Measurements from ENCODE around the gene TCERG1L. TPM values are rescaled to one million over a fixed set of nuclear protein-coding genes. Genes with fewer than 3 reads are reported as not detected.

Gene TCERG1L
- total and polyA plus RNA-seq, 9 of the 15 experiments (the other 6 are each of a cell fraction or from before 2014, with no cell fraction given) = not detected

DNA sequence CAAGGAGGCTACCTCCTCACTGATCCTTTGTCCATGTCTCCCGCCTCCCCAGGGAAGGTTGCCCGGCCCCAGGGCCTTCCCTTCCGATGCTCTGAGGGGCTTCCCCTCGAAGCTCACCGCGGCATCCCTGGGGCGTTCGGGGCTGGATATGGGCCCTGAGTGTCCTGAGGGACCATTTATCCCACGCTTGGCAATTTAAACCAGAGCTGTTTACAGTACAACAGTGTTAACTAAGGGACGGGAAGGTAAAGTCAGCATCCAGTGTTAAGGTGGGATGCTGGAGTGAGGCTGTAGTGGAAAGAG lies 92.0 kb downstream of the TCERG1L start:
- intact Hi-C loops (cut with micrococcal nuclease) = no loop called here
- no TSS peak for BruUV-seq (replicated peaks)
- in situ Hi-C loops (cut with MboI) = no loop called here

GRCh38 chr10:131218811-131219583 lies 92.5 kb downstream of the TCERG1L start:
- intact Hi-C loops (cut with micrococcal nuclease) = no loop called here
- Histone ChIP-seq H3K9me1 (ENCODE audit: control insufficient read depth, insufficient read depth, low read length) (no peaks in the 10 kb centered on the region), H3K4me3 (no peak overlapping the region), H3K9me3 (replicated peaks; ENCODE audit: control insufficient read depth, insufficient read depth, low read depth, low read length) (no peaks in the 10 kb centered on the region), H2AFZ (ENCODE audit: low read depth, low read length) (no peak overlapping the region), H3K4me2 (ENCODE audit: insufficient read depth, low read length) (no peak overlapping the region), H4K20me1 (replicated peaks; ENCODE audit: control insufficient read depth, insufficient read depth, low read length) (no peaks in the 10 kb centered on the region), H3K27ac (ENCODE audit: extremely low read depth, low read depth, low read length) (no peak overlapping the region), H3K36me3 (ENCODE audit: control insufficient read depth, insufficient read depth, low read length) (no peaks in the 10 kb centered on the region), H3K79me2 (ENCODE audit: control insufficient read depth, insufficient read depth, low read length) (no peaks in the 10 kb centered on the region), H3K4me1 (replicated peaks in 1 of 2; ENCODE audit: control insufficient read depth in 2 of 2, insufficient read depth in 2 of 2, low read length in 2 of 2) (no peaks in the 10 kb centered on the region), H3K9ac (ENCODE audit: insufficient read depth in 1 of 2, low read depth in 2 of 2, low read length in 2 of 2) (no peak overlapping the region), H3K27me3 (ENCODE audit: control insufficient read depth in 2 of 2, insufficient read depth in 2 of 2, low read length in 2 of 2) (peaks cover 0 to 30% of the 10 kb centered on the region in 2 experiments; a peak in 2 of 5 replicates)
- no TSS peak for BruUV-seq (replicated peaks)
- ATAC-seq = no peak
- FAIRE-seq = no peak
- in situ Hi-C loops (cut with MboI) = no loop called here
- POLR2A ChIA-PET = no interaction called here
- WGBS (ENCODE audit: insufficient coverage, low coverage, missing lambda C conversion rate) = 0% methylated on average over 14 of the region's 17 CpGs
- CTCF ChIA-PET (ENCODE audit: low intra/inter-chr PET ratio) = no interaction called here
- DNase-seq (ENCODE audit: extremely low read depth in 1 of 4, low spot score in 3 of 4) = no peak
- TF ChIP-seq, protein P1, sequence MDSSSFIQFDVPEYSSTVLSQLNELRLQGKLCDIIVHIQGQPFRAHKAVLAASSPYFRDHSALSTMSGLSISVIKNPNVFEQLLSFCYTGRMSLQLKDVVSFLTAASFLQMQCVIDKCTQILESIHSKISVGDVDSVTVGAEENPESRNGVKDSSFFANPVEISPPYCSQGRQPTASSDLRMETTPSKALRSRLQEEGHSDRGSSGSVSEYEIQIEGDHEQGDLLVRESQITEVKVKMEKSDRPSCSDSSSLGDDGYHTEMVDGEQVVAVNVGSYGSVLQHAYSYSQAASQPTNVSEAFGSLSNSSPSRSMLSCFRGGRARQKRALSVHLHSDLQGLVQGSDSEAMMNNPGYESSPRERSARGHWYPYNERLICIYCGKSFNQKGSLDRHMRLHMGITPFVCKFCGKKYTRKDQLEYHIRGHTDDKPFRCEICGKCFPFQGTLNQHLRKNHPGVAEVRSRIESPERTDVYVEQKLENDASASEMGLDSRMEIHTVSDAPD (CRISPR knock-in tag; IDR thresholded peaks at IDR 0.05) = no peak
- TF ChIP-seq GTF2A2 (tag; IDR thresholded peaks at IDR 0.05) (no peak), ZNF3 (CRISPR knock-in tag; IDR thresholded peaks at IDR 0.05) (no peak), SP2 (IDR thresholded peaks at IDR 0.05; ENCODE audit: extremely low read depth, low read depth, low read length, poor library complexity, severe bottlenecking) (no peak), ZZZ3 (IDR thresholded peaks at IDR 0.05) (no peak), CC2D1A (IDR thresholded peaks at IDR 0.05) (no peak)

More for the DNA sequence above, 92.0 kb downstream of the TCERG1L start:
- DNase-seq (ENCODE audit: extremely low read depth in 1 of 4, low spot score in 3 of 4) (no peak), ATAC-seq (no peak), FAIRE-seq (no peak)
- Histone ChIP-seq H3K79me2 (ENCODE audit: control insufficient read depth, insufficient read depth, low read length) (no peaks in the 10 kb centered on the region), H3K9me3 (replicated peaks; ENCODE audit: control insufficient read depth, insufficient read depth, low read depth, low read length) (no peaks in the 10 kb centered on the region), H3K4me1 (replicated peaks in 1 of 2; ENCODE audit: control insufficient read depth in 2 of 2, insufficient read depth in 2 of 2, low read length in 2 of 2) (no peaks in the 10 kb centered on the region), H3K9me1 (ENCODE audit: control insufficient read depth, insufficient read depth, low read length) (no peaks in the 10 kb centered on the region), H3K27ac (ENCODE audit: extremely low read depth, low read depth, low read length) (no peak overlapping the region), H3K4me2 (ENCODE audit: insufficient read depth, low read length) (no peak overlapping the region), H2AFZ (ENCODE audit: low read depth, low read length) (no peak overlapping the region), H4K20me1 (replicated peaks; ENCODE audit: control insufficient read depth, insufficient read depth, low read length) (no peaks in the 10 kb centered on the region), H3K27me3 (ENCODE audit: control insufficient read depth in 2 of 2, insufficient read depth in 2 of 2, low read length in 2 of 2) (peaks cover 0 to 28% of the 10 kb centered on the region in 2 experiments; a peak in 2 of 5 replicates), H3K36me3 (ENCODE audit: control insufficient read depth, insufficient read depth, low read length) (no peaks in the 10 kb centered on the region), H3K9ac (ENCODE audit: insufficient read depth in 1 of 2, low read depth in 2 of 2, low read length in 2 of 2) (no peak overlapping the region), H3K4me3 (no peak overlapping the region)
- ChIA-PET POLR2A (interaction anchor here (0.6 kb wide), 1 partner anchor 17 kb away, joined by 3 read pairs; no protein-coding TSS in a partner anchor), CTCF (ENCODE audit: low intra/inter-chr PET ratio) (no interaction called here)
- TF ChIP-seq PML (IDR thresholded peaks at IDR 0.05; ENCODE audit: low read length) (no peak), NFATC3 (IDR thresholded peaks at IDR 0.05) (no peak)
- 0% methylated on average over 2 of the region's 10 CpGs for WGBS (ENCODE audit: insufficient coverage, low coverage, missing lambda C conversion rate)
